GM21515 (cell line): ENCODE measurements around the gene TPD52L2.
"Not testable (repeated sequence)": the region's sequence is repeated elsewhere in the genome, so short reads cannot be mapped to it uniquely, and the experiment has no call there.

Source experiments
- ATAC-seq: cut with Tn5 transposase; IDR thresholded peaks from one replicate; pipeline ENCODE4 v1.9.1; 2021; ENCODE audit not compliant: unreplicated experiment

Gene TPD52L2

GRCh38 chr20:63878899-63879663 lies 14.0 kb downstream of the TPD52L2 start:
- ATAC-seq, result no peak

GRCh38 chr20:63880901-63881300 lies 15.8 kb downstream of the TPD52L2 start:
- not testable (repeated sequence) for ATAC-seq

GRCh38 chr20:63881451-63882226 lies 16.6 kb downstream of the TPD52L2 start:
- ATAC-seq, result no peak

GRCh38 chr20:63882257-63883200 lies 17.5 kb downstream of the TPD52L2 start:
- no peak for ATAC-seq

- no peak for ATAC-seq
Measured at GRCh38 chr20:63883201-63883593, 18.1 kb downstream of the TPD52L2 start.

- ATAC-seq, result no peak
Measured at GRCh38 chr20:63884506-63885263, 19.6 kb downstream of the TPD52L2 start.

- no peak for ATAC-seq
Measured at GRCh38 chr20:63885264-63886053, 20.4 kb downstream of the TPD52L2 start.

GRCh38 chr20:63886054-63886419 lies 21.0 kb downstream of the TPD52L2 start:
- ATAC-seq, result no peak

- ATAC-seq, result no peak
Measured at GRCh38 chr20:63886921-63887320, 21.9 kb downstream of the TPD52L2 start.

- no peak for ATAC-seq
Measured at GRCh38 chr20:63889241-63890200, 24.5 kb downstream of the TPD52L2 start.

GRCh38 chr20:63890201-63890576 lies 25.1 kb downstream of the TPD52L2 start:
- no peak for ATAC-seq

GRCh38 chr20:63890616-63891015 lies 25.5 kb downstream of the TPD52L2 start:
- ATAC-seq, result no peak

- ATAC-seq, result no peak
Measured at GRCh38 chr20:63891061-63892002, 26.3 kb downstream of the TPD52L2 start.

GRCh38 chr20:63892402-63892801 lies 27.3 kb downstream of the TPD52L2 start:
- no peak for ATAC-seq

- no peak for ATAC-seq
Measured at GRCh38 chr20:63893999-63894357, 28.9 kb downstream of the TPD52L2 start.

GRCh38 chr20:63894358-63895201 lies 29.5 kb downstream of the TPD52L2 start, which contains the start of gene DNAJC5:
Gene DNAJC5 (plus strand): TSS chr20:63895126. CDS start chr20:63928346, 33,220 bp downstream.
- peak; percentile 72 for ATAC-seq
